ENCODE measurements around the gene RIPOR3. TPM values are rescaled to one million over a fixed set of nuclear protein-coding genes. Genes with fewer than 3 reads are reported as not detected.

RIPOR3 gene
- total and polyA plus RNA-seq, 9 of the 15 experiments (the other 6 are each of a cell fraction or from before 2014, with no cell fraction given), result 3.3 to 62.7 (median 21.4) TPM

DNA sequence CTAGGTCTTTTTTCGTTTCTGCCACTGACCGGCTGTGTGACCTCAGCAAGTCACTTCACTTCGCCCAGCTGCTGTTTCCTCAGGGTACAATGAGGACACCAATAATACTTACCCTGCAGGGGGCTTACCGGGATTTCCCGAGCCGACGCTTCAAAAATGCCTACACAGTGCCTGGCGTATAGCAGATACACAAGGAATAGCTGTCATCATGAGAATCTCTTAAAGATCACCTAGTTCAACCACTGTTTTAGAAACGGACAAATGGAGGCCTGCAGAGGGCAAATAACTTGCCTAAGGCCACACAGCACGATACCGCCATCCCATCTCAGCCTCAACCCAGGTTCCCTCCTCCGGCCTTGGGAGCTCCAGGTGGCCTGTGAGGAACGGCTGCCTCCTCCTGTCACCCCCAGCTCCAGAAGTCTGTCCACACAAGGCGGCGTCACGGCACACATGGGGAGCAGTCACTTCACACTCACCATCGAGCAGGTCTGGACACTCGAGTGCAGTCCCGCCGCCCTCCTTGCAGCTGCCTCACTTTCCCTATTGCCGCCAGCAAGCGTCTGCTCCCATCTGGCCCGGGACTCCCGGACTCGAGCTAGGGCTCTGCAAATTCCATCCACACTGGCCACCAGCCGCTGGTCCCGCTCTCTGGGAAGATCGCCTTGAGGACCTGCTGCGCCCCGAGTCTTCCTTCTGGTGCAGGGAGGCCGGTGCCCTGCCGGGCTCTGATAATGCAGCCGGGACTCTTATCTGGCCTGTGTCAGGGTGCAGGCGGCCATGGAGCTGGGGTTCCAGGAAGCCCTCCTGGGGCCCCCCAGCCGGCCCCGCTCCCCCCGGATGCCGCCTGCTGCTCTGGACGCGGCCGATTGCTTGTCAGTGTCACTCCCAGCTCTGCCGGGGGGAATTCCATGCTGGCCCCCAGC lies at the start of gene RIPOR3 (continued):
- no peak for TF ChIP-seq ZFP30 (CRISPR knock-in tag; IDR thresholded peaks at IDR 0.05; ENCODE audit: borderline replicate concordance)
- no peak for TF ChIP-seq U2AF2 (optimal IDR thresholded peaks at IDR 0.05; ENCODE audit: low read depth, low read length)
- TF ChIP-seq, protein P1, sequence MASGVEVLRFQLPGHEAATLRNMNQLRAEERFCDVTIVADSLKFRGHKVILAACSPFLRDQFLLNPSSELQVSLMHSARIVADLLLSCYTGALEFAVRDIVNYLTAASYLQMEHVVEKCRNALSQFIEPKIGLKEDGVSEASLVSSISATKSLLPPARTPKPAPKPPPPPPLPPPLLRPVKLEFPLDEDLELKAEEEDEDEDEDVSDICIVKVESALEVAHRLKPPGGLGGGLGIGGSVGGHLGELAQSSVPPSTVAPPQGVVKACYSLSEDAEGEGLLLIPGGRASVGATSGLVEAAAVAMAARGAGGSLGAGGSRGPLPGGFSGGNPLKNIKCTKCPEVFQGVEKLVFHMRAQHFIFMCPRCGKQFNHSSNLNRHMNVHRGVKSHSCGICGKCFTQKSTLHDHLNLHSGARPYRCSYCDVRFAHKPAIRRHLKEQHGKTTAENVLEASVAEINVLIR (CRISPR knock-in tag; IDR thresholded peaks at IDR 0.05), result no peak
- TF ChIP-seq SMAD1 (IDR thresholded peaks at IDR 0.05; ENCODE audit: low read depth, low read length, partially characterized antibody), result peak; percentile 74
- no peak for TF ChIP-seq CAMTA2 (CRISPR knock-in tag; conservative IDR thresholded peaks at IDR 0.05)
- TF ChIP-seq GATAD2B (IDR thresholded peaks at IDR 0.05; ENCODE audit: borderline replicate concordance), result peak; percentile 96
- 0 out of 4 replicates have a peak, but pooled peaks have one; percentile 2 to 16 for TF ChIP-seq NRF1 (conservative IDR thresholded peaks at IDR 0.05 in 1 of 2, IDR thresholded peaks at IDR 0.05 in 1 of 2)
- TF ChIP-seq, protein P2, sequence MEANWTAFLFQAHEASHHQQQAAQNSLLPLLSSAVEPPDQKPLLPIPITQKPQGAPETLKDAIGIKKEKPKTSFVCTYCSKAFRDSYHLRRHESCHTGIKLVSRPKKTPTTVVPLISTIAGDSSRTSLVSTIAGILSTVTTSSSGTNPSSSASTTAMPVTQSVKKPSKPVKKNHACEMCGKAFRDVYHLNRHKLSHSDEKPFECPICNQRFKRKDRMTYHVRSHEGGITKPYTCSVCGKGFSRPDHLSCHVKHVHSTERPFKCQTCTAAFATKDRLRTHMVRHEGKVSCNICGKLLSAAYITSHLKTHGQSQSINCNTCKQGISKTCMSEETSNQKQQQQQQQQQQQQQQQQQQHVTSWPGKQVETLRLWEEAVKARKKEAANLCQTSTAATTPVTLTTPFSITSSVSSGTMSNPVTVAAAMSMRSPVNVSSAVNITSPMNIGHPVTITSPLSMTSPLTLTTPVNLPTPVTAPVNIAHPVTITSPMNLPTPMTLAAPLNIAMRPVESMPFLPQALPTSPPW (CRISPR knock-in tag; IDR thresholded peaks at IDR 0.05), result peak; percentile 99
- peak in 1 of 2 experiments; percentile 80; a peak in 2 of 4 replicates for TF ChIP-seq ZNF639 (CRISPR knock-in tag; conservative IDR thresholded peaks at IDR 0.05 in 1 of 2, IDR thresholded peaks at IDR 0.05 in 1 of 2)
- TF ChIP-seq NONO (IDR thresholded peaks at IDR 0.05; ENCODE audit: low read depth in 2 of 2, low read length in 1 of 2), result peak in 1 of 2 experiments; percentile 90; a peak in 2 of 4 replicates
- peak; percentile 76; the same call in 1 of the 2 replicates for TF ChIP-seq RB1 (IDR thresholded peaks at IDR 0.05; ENCODE audit: low read depth)
- no peak for TF ChIP-seq HINFP (tag; conservative IDR thresholded peaks at IDR 0.05; ENCODE audit: low read depth)
- TF ChIP-seq, protein P3, sequence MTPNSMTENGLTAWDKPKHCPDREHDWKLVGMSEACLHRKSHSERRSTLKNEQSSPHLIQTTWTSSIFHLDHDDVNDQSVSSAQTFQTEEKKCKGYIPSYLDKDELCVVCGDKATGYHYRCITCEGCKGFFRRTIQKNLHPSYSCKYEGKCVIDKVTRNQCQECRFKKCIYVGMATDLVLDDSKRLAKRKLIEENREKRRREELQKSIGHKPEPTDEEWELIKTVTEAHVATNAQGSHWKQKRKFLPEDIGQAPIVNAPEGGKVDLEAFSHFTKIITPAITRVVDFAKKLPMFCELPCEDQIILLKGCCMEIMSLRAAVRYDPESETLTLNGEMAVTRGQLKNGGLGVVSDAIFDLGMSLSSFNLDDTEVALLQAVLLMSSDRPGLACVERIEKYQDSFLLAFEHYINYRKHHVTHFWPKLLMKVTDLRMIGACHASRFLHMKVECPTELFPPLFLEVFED (CRISPR knock-in tag; conservative IDR thresholded peaks at IDR 0.05), result no peak
- TF ChIP-seq RBFOX2 (IDR thresholded peaks at IDR 0.05; ENCODE audit: low read depth, low read length), result peak; percentile 83
- TF ChIP-seq U2AF1 (optimal IDR thresholded peaks at IDR 0.05; ENCODE audit: low read depth, low read length), result no peak
- TF ChIP-seq HDAC1 (IDR thresholded peaks at IDR 0.05), result peak in 1 of 2 experiments; percentile 66; a peak in 3 of 4 replicates

Data from K562 (cell line).